HG03565 (cell line): Measurements from ENCODE around the gene GLTP.

Experiments
- ATAC-seq: cut with Tn5 transposase; IDR thresholded peaks from one replicate; pipeline ENCODE4 v1.9.1; 2021; ENCODE audit warnings: mild to moderate bottlenecking, moderate library complexity; ENCODE audit not compliant: unreplicated experiment

GLTP gene

GRCh38 chr12:109807954-109808643 lies 72.2 kb downstream of the GLTP start:
- no peak for ATAC-seq

- ATAC-seq: no peak
These were observed 75.2 kb downstream of the GLTP start for GRCh38 chr12:109804820-109805761.

- no peak for ATAC-seq
These were observed 76.7 kb downstream of the GLTP start for GRCh38 chr12:109803678-109804077.

- ATAC-seq: no peak
These were observed 77.5 kb downstream of the GLTP start for GRCh38 chr12:109802828-109803227.
